T-helper 1 cell (primary cell): ENCODE measurements around the gene AQR.
"Not testable (repeated sequence)": the region's sequence is repeated elsewhere in the genome, so short reads cannot be mapped to it uniquely, and the experiment has no call there.

Experiments
- DNase-seq, 5 donors: peaks; one replicate each; pipeline ENCODE4 v3.0.0-alpha.2; 2012 to 2020

Gene AQR

GRCh38 chr15:34952481-34952880 is 17.1 kb downstream of the AQR start:
- no peak for DNase-seq

GRCh38 chr15:34951993-34952392 is 17.5 kb downstream of the AQR start:
- no peak for DNase-seq

- no peak for DNase-seq
Measured at GRCh38 chr15:34944936-34945335, 24.6 kb downstream of the AQR start.

GRCh38 chr15:34943711-34944110 is 25.8 kb downstream of the AQR start:
- DNase-seq, result no peak

GRCh38 chr15:34943264-34943663 is 26.3 kb downstream of the AQR start:
- DNase-seq, result not testable (repeated sequence)

- no peak for DNase-seq
Measured at GRCh38 chr15:34942363-34942762, 27.2 kb downstream of the AQR start.

GRCh38 chr15:34941831-34942230 is 27.7 kb downstream of the AQR start:
- no peak for DNase-seq

GRCh38 chr15:34941185-34941698 is 28.3 kb downstream of the AQR start:
- no peak for DNase-seq

GRCh38 chr15:34933432-34933975 is 36.0 kb downstream of the AQR start:
- no peak for DNase-seq

- not testable (repeated sequence) for DNase-seq
Measured at GRCh38 chr15:34928349-34928748, 41.2 kb downstream of the AQR start.

- no peak for DNase-seq
Measured at GRCh38 chr15:34927726-34928125, 41.8 kb downstream of the AQR start.

GRCh38 chr15:34914317-34914716 is 55.2 kb downstream of the AQR start:
- DNase-seq, result no peak

GRCh38 chr15:34905047-34905446 is 64.5 kb downstream of the AQR start:
- no peak for DNase-seq

GRCh38 chr15:34904527-34904926 is 65.0 kb downstream of the AQR start:
- no peak for DNase-seq

GRCh38 chr15:34900748-34901147 is 68.8 kb downstream of the AQR start:
- DNase-seq, result no peak

- no peak for DNase-seq
Measured at GRCh38 chr15:34896183-34896582, 73.4 kb downstream of the AQR start.

GRCh38 chr15:34893967-34894366 is 75.6 kb downstream of the AQR start:
- no peak for DNase-seq

GRCh38 chr15:34892963-34893591 is 76.5 kb downstream of the AQR start:
- no peak for DNase-seq

GRCh38 chr15:34890424-34890823 is 79.1 kb downstream of the AQR start:
- no peak for DNase-seq

GRCh38 chr15:34889476-34889875 is 80.1 kb downstream of the AQR start:
- no peak for DNase-seq

- no peak for DNase-seq
Measured at GRCh38 chr15:34886134-34886533, 83.4 kb downstream of the AQR start.

GRCh38 chr15:34883633-34884032 is 85.9 kb downstream of the AQR start:
- DNase-seq, result no peak

- no peak for DNase-seq
Measured at GRCh38 chr15:34883042-34883441, 86.5 kb downstream of the AQR start.

GRCh38 chr15:34879107-34879506 is 90.4 kb downstream of the AQR start:
- no peak for DNase-seq

GRCh38 chr15:34876640-34877039 is 92.9 kb downstream of the AQR start:
- no peak for DNase-seq
